IMR-90 (cell line): ENCODE results near the gene TLCD2. TPM values are rescaled to one million over a fixed set of nuclear protein-coding genes. Genes with fewer than 3 reads are reported as not detected.

ENCODE experiments used
- ATAC-seq: fragments of 200-7000 bp; cut with Tn5 transposase; 2 replicates; pipeline ENCODE4 v1.9.1; 2020; ENCODE audit warnings: low read depth, mild to moderate bottlenecking, moderate library complexity
- BruUV-seq: library from RNA; stranded (reverse); fragments of 400-500 nt; replicated peaks from 2 replicates; lab custom pipeline; 2021; lab: Mats Ljungman, UMichigan
- CTCF ChIA-PET: fragments of 300-600 bp; formaldehyde crosslinking; extraction: SDS; loops from one replicate; lab custom pipeline; 2021; ENCODE audit warnings: antibody characterized with exemption; lab: Yijun Ruan, JAX
- POLR2A ChIA-PET: fragments of 300-600 bp; sonication (Branson Sonifier 250); formaldehyde crosslinking; loops from one replicate; lab custom pipeline; 2022; ENCODE audit warnings: antibody characterized with exemption; ENCODE audit not compliant: unreplicated experiment; lab: Charles Lee
- DNase-seq: peaks from one replicate; pipeline ENCODE4 v3.0.0; 2013
- H2AFZ ChIP-seq: replicated peaks from 2 replicates; pipeline ENCODE3; 2013; ENCODE audit warnings: low read length, mild to moderate bottlenecking; ENCODE audit not compliant: poor library complexity
- H2AK5ac ChIP-seq: 2 replicates; pipeline ENCODE4 v1.6.1; 2013; ENCODE audit warnings: low read depth, low read length, inconsistent platforms
- H2AK9ac ChIP-seq: replicated peaks from 2 replicates; pipeline ENCODE3; 2013; ENCODE audit warnings: mild to moderate bottlenecking, low read depth, low read length, moderate library complexity; ENCODE audit not compliant: poor library complexity
- H2BK120ac ChIP-seq: 2 replicates; pipeline ENCODE4 v1.6.1; 2013; ENCODE audit warnings: low read depth, low read length, inconsistent platforms
- H2BK15ac ChIP-seq: 3 replicates; pipeline ENCODE4 v1.6.1; 2013; ENCODE audit warnings: low read depth, low read length, inconsistent platforms
- H2BK20ac ChIP-seq: 2 replicates; pipeline ENCODE4 v1.6.1; 2013; ENCODE audit warnings: low read depth, mild to moderate bottlenecking, inconsistent platforms, low read length, moderate library complexity
- H2BK5ac ChIP-seq: 2 replicates; pipeline ENCODE4 v1.6.1; 2013; ENCODE audit warnings: mild to moderate bottlenecking, low read depth, low read length, inconsistent platforms; ENCODE audit not compliant: poor library complexity, severe bottlenecking
- H3K14ac ChIP-seq: replicated peaks from 2 replicates; pipeline ENCODE4 v1.6.1; 2013; ENCODE audit warnings: low read depth, low read length, inconsistent platforms
- H3K18ac ChIP-seq: 2 replicates; pipeline ENCODE4 v1.6.1; 2013; ENCODE audit warnings: low read depth, low read length, control low read depth
- H3K23ac ChIP-seq: 2 replicates; pipeline ENCODE4 v1.6.1; 2013; ENCODE audit warnings: low read depth, low read length, inconsistent platforms
- H3K27ac ChIP-seq: 2 replicates; pipeline ENCODE4 v1.5.1; 2013; ENCODE audit warnings: mild to moderate bottlenecking, control low read depth, low read length; ENCODE audit not compliant: insufficient read depth
- H3K27me3 ChIP-seq: 2 replicates; pipeline ENCODE4 v1.6.1; 2013; ENCODE audit warnings: low read length; ENCODE audit not compliant: control insufficient read depth, insufficient read depth
- H3K36me3 ChIP-seq: 2 replicates; pipeline ENCODE4 v1.6.1; 2013; ENCODE audit warnings: low read length, mixed read lengths; ENCODE audit not compliant: control insufficient read depth, insufficient read depth
- H3K4ac ChIP-seq: 2 replicates; pipeline ENCODE4 v1.6.1; 2013; ENCODE audit warnings: low read depth, low read length, inconsistent platforms
- H3K4me1 ChIP-seq: 2 replicates; pipeline ENCODE4 v1.6.1; 2013; ENCODE audit warnings: low read length, mixed read lengths; ENCODE audit not compliant: control insufficient read depth, insufficient read depth
- H3K4me2 ChIP-seq: 2 replicates; pipeline ENCODE4 v1.6.1; 2013; ENCODE audit warnings: low read depth, mild to moderate bottlenecking, control low read depth, low read length, moderate library complexity
- H3K4me3 ChIP-seq: 2 replicates; pipeline ENCODE4 v1.5.1; 2013; ENCODE audit warnings: low read depth, mild to moderate bottlenecking, control low read depth, low read length, moderate library complexity; ENCODE audit not compliant: insufficient read depth
- H3K56ac ChIP-seq: 2 replicates; pipeline ENCODE4 v1.6.1; 2013; ENCODE audit warnings: low read length, inconsistent platforms; ENCODE audit not compliant: insufficient read depth; ENCODE audit errors: extremely low read depth
- H3K79me1 ChIP-seq, 2 experiments: 2 replicates each; pipeline ENCODE4 v1.6.1; 2013; ENCODE audit warnings: low read length in 2 of 2, inconsistent platforms in 1 of 2, low read depth in 1 of 2
- H3K9ac ChIP-seq: 2 replicates; pipeline ENCODE4 v1.6.1; 2013; ENCODE audit warnings: low read depth, low read length, control low read depth
- H3K9me1 ChIP-seq: 2 replicates; pipeline ENCODE4 v1.6.1; 2013; ENCODE audit warnings: low read length, inconsistent platforms; ENCODE audit not compliant: insufficient read depth
- H3K9me3 ChIP-seq: 2 replicates; pipeline ENCODE4 v1.6.1; 2013; ENCODE audit warnings: low read length; ENCODE audit not compliant: control insufficient read depth, insufficient read depth
- H4K20me1 ChIP-seq: 2 replicates; pipeline ENCODE4 v1.6.1; 2013; ENCODE audit warnings: low read length, inconsistent platforms; ENCODE audit not compliant: insufficient read depth
- H4K5ac ChIP-seq: 2 replicates; pipeline ENCODE4 v1.6.1; 2013; ENCODE audit warnings: mild to moderate bottlenecking, low read depth, low read length, control low read depth
- H4K8ac ChIP-seq, 2 experiments: 2 replicates each; pipeline ENCODE4 v1.6.1; 2013; ENCODE audit warnings: low read depth in 2 of 2, low read length in 2 of 2, control low read depth in 1 of 2, inconsistent platforms in 1 of 2
- H4K91ac ChIP-seq: 2 replicates; pipeline ENCODE4 v1.6.1; 2013; ENCODE audit warnings: low read depth, low read length, inconsistent platforms; ENCODE audit not compliant: insufficient read depth
- BHLHE40 ChIP-seq: fragments of 150-350 bp; IDR thresholded peaks from 2 replicates; pipeline ENCODE4 v1.6.1; 2016; ENCODE audit warnings: mild to moderate bottlenecking, low read depth, low read length
- CEBPB ChIP-seq: IDR thresholded peaks from 2 replicates; pipeline ENCODE4 v1.6.1; 2012; ENCODE audit warnings: low read depth, low read length, improper control_type of control experiment
- CHD1 ChIP-seq: IDR thresholded peaks from 2 replicates; pipeline ENCODE4 v1.6.1; 2012; ENCODE audit warnings: low read depth, low read length, improper control_type of control experiment
- ELK1 ChIP-seq: fragments of 150-350 bp; IDR thresholded peaks from 2 replicates; pipeline ENCODE4 v1.6.1; 2016; ENCODE audit warnings: low read depth, mild to moderate bottlenecking, low read length, moderate library complexity, borderline replicate concordance
- FOS ChIP-seq: fragments of 150-350 bp; IDR thresholded peaks from 2 replicates; pipeline ENCODE4 v1.6.1; 2016; ENCODE audit warnings: low read depth, low read length
- MAFK ChIP-seq: IDR thresholded peaks from 2 replicates; pipeline ENCODE4 v1.6.1; 2012; ENCODE audit warnings: low read depth, low read length, improper control_type of control experiment
- MXI1 ChIP-seq: IDR thresholded peaks from 2 replicates; pipeline ENCODE4 v1.6.1; 2012; ENCODE audit warnings: low read depth, mild to moderate bottlenecking, low read length, moderate library complexity, borderline replicate concordance
- NFE2L2 ChIP-seq: fragments of 150-350 bp; IDR thresholded peaks from 2 replicates; pipeline ENCODE4 v1.6.1; 2016; ENCODE audit warnings: low read depth, mild to moderate bottlenecking, low read length
- POLR2A ChIP-seq: IDR thresholded peaks from 2 replicates; pipeline ENCODE4 v1.6.1; 2012; ENCODE audit warnings: mild to moderate bottlenecking, low read depth, low read length
- RAD21 ChIP-seq: IDR thresholded peaks from 2 replicates; pipeline ENCODE4 v1.6.1; 2012; ENCODE audit warnings: low read length, improper control_type of control experiment
- RCOR1 ChIP-seq: IDR thresholded peaks from 2 replicates; pipeline ENCODE4 v1.6.1; 2012; ENCODE audit warnings: mild to moderate bottlenecking, low read length, improper control_type of control experiment; ENCODE audit not compliant: insufficient replicate concordance
- RFX5 ChIP-seq: IDR thresholded peaks from 2 replicates; pipeline ENCODE4 v1.8.0; 2012; ENCODE audit warnings: low read depth, mild to moderate bottlenecking, low read length, moderate library complexity
- SMC3 ChIP-seq: fragments of 150-350 bp; IDR thresholded peaks from 2 replicates; pipeline ENCODE4 v1.6.1; 2016; ENCODE audit warnings: low read depth, mild to moderate bottlenecking, antibody characterized with exemption, low read length, moderate library complexity
- USF2 ChIP-seq: fragments of 150-350 bp; IDR thresholded peaks from 2 replicates; pipeline ENCODE4 v1.6.1; 2017; ENCODE audit warnings: mild to moderate bottlenecking, antibody characterized with exemption, low read length, low read depth
- WGBS, 2 experiments: methylation state at CpG; one replicate each; pipeline versions ENCODE4 v1.1.5 to v1.1.7; 2013; ENCODE audit warnings: missing lambda C conversion rate in 2 of 2; ENCODE audit not compliant: insufficient read length in 1 of 2; ENCODE audit errors: extremely low coverage in 2 of 2; 5-methylcytosine and 5-hydroxymethylcytosine counted together
- dilution Hi-C: fragments of 300-500 bp; cut with HindIII; formaldehyde crosslinking; loops from one replicate; pipeline ENCODE4 v1.14.3; 2018; ENCODE audit warnings: low sequenced_read_pairs; ENCODE audit not compliant: unreplicated experiment
- in situ Hi-C: fragments of 300-500 bp; cut with MboI; formaldehyde crosslinking; loops from 3 replicates; pipeline ENCODE4 v1.14.3; 2019; ENCODE audit warnings: low sequenced_read_pairs, inconsistent platforms, mixed read lengths
- intact Hi-C: fragments of 100-400 bp; cut with micrococcal nuclease; formaldehyde crosslinking; loops from 2 replicates; pipeline ENCODE4 v1.10.0; 2022
- polyA plus RNA-seq, 3 experiments: library from polyadenylated mRNA; depleted of rRNA; stranded (reverse); fragments of >200 nt; gene quantifications; 2 replicates each; pipeline ENCODE4 v1.2.3, GENCODE V29; 2012; ENCODE audit warnings: low replicate concordance in 1 of 3
- total RNA-seq: library from RNA; depleted of rRNA; stranded (reverse); fragments of >200 nt; gene quantifications from 2 replicates; pipeline ENCODE4 v1.2.3, GENCODE V29; 2012
- TF ChIP-seq, protein P1 (sequence below): conservative IDR thresholded peaks from 2 replicates; pipeline ENCODE4 v1.5.1; 2012; ENCODE audit warnings: mild to moderate bottlenecking, low read depth, low read length, improper control_type of control experiment

TLCD2 gene
- total and polyA plus RNA-seq, 2 of the 4 experiments (the other 2 are of a cell fraction), result 0.72 to 1.2 TPM

DNA sequence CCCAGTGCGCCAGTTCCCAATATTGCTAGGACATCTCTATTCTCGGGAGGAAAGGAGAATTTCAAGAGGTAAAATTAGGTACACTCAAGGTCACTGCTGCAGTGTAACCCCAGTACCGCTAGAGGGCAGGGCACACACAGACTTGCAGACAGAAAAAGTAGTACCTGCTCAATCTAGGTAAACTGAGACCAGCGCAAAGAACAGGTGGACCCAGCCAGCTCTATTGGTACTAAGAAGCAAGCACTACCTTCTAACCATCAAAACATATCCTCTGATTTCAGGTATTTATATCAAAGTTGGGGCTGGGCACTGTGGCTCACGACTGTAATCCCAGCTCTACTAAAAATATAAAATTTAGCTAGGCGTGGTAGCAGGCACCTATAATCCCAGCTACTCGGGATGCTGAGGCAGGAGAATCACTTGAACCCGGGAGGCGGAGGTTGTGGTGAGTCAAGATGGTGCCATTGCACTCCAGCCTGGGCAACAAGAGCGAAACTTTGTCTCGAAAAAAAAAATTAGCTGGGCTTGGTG lies 10.7 kb upstream of the TLCD2 start:
- Histone ChIP-seq H3K4me3 (no peak overlapping the region), H2AFZ (peak overlapping the region; percentile 67), H3K9ac (no peak overlapping the region), H3K18ac (no peak overlapping the region), H3K4ac (no peak overlapping the region), H2AK5ac (no peak overlapping the region), H2BK120ac (no peak overlapping the region), H2AK9ac (peak overlapping the region; percentile 87), H2BK5ac (no peak overlapping the region), H3K4me2 (no peak overlapping the region), H4K20me1 (no peaks in the 10 kb centered on the region), H2BK15ac (no peak overlapping the region), H3K14ac (no peak overlapping the region), H3K79me1 (peaks cover 7 to 27% of the 10 kb centered on the region in 2 experiments; a peak in 3 of 4 replicates), H4K91ac (no peak overlapping the region), H3K56ac (no peak overlapping the region), H3K27ac (no peak overlapping the region), H3K27me3 (no peaks in the 10 kb centered on the region), H3K36me3 (peaks cover 1% of the 10 kb centered on the region; the same call in 1 of the 2 replicates), H4K5ac (no peak overlapping the region), H4K8ac (peak overlapping the region in 1 of 2 experiments; percentile 31; a peak in 1 of 4 replicates), H3K4me1 (peaks cover 14% of the 10 kb centered on the region), H3K9me3 (no peaks in the 10 kb centered on the region), H3K9me1 (peaks cover 11% of the 10 kb centered on the region), H2BK20ac (no peak overlapping the region), H3K23ac (no peak overlapping the region)
- ATAC-seq, result no peak
- ChIA-PET POLR2A (no interaction called here), CTCF (interaction anchor here (0.6 to 5.1 kb wide), 4 partner anchors 36 to 145 kb away, joined by 3 to 31 read pairs (median 4); no protein-coding TSS in a partner anchor)
- 0% methylated on average over 2 of the region's 11 CpGs; no CpG with 5 or more reads in 1 of the 2 experiments for WGBS, 2 experiments
- dilution Hi-C loops (no loop called here), intact Hi-C loops (loop anchor here (1.0 kb wide), 1 partner anchor 63 kb away; no protein-coding TSS in a partner anchor), in situ Hi-C loops (loop anchor here (5.0 to 25.0 kb wide), 2 partner anchors 66 to 316 kb away; partner anchors contain the start of genes DPH1, OVCA2 and RTN4RL1)
- BruUV-seq, result no TSS peak
- DNase-seq, result peak; percentile 56
- TF ChIP-seq RAD21 (peak; percentile 86), MXI1 (no peak), CEBPB (no peak), BHLHE40 (no peak), FOS (no peak), USF2 (no peak), RCOR1 (no peak), POLR2A (no peak), CHD1 (no peak), RFX5 (no peak), SMC3 (peak; percentile 81), MAFK (no peak), NFE2L2 (no peak), ELK1 (no peak)
- TF ChIP-seq, protein P1, sequence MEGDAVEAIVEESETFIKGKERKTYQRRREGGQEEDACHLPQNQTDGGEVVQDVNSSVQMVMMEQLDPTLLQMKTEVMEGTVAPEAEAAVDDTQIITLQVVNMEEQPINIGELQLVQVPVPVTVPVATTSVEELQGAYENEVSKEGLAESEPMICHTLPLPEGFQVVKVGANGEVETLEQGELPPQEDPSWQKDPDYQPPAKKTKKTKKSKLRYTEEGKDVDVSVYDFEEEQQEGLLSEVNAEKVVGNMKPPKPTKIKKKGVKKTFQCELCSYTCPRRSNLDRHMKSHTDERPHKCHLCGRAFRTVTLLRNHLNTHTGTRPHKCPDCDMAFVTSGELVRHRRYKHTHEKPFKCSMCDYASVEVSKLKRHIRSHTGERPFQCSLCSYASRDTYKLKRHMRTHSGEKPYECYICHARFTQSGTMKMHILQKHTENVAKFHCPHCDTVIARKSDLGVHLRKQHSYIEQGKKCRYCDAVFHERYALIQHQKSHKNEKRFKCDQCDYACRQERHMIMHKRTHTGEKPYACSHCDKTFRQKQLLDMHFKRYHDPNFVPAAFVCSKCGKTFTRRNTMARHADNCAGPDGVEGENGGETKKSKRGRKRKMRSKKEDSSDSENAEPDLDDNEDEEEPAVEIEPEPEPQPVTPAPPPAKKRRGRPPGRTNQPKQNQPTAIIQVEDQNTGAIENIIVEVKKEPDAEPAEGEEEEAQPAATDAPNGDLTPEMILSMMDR, result peak; percentile 89
